K562 (cell line): ENCODE data around the gene ADAM10. TPM values are rescaled to one million over a fixed set of nuclear protein-coding genes. Genes with fewer than 3 reads are reported as not detected.

Experiments
- ARHGAP35 ChIP-seq: fragments of 450-650 bp; IDR thresholded peaks from 2 replicates; pipeline ENCODE4 v1.6.1; 2018; ENCODE audit not compliant: partially characterized antibody
- EP400 ChIP-seq: fragments of 450-650 bp; IDR thresholded peaks from 2 replicates; pipeline ENCODE4 v1.6.1; 2017; ENCODE audit warnings: antibody characterized with exemption, mild to moderate bottlenecking, moderate library complexity
- ETV1 ChIP-seq: fragments of 450-650 bp; conservative IDR thresholded peaks from 2 replicates; pipeline ENCODE4 v1.6.1; 2016; ENCODE audit warnings: missing genetic modification characterization, control low read depth, low read depth, missing compliant biosample characterization
- FOXP4 ChIP-seq: sonication (generic); formaldehyde crosslinking; IDR thresholded peaks from 2 replicates; pipeline ENCODE4 v1.8.0; 2022; ENCODE audit warnings: mild to moderate bottlenecking, missing genetic modification reagents, borderline replicate concordance
- GATAD2B ChIP-seq: fragments of 450-650 bp; IDR thresholded peaks from 2 replicates; pipeline ENCODE4 v1.6.1; 2017; ENCODE audit warnings: mild to moderate bottlenecking, borderline replicate concordance
- NFIX ChIP-seq: fragments of 250-450 bp; sonication (Bioruptor Pico); IDR thresholded peaks from 2 replicates; pipeline ENCODE4 v1.4.0; 2020; ENCODE audit warnings: low read depth, mild to moderate bottlenecking, moderate library complexity
- NKRF ChIP-seq: fragments of 450-650 bp; IDR thresholded peaks from 2 replicates; pipeline ENCODE4 v1.6.1; 2016; ENCODE audit warnings: borderline replicate concordance
- PCBP2 ChIP-seq: fragments of 200-400 bp; formaldehyde crosslinking; IDR thresholded peaks from 2 replicates; pipeline ENCODE4 v1.6.1; 2018; ENCODE audit warnings: low read length, low read depth, mild to moderate bottlenecking, moderate library complexity; ENCODE audit not compliant: poor library complexity, severe bottlenecking
- ZBTB40 ChIP-seq, 2 experiments: fragments of 450-650 bp in 1 of 2; sonication (generic) in 1 of 2; formaldehyde crosslinking in 1 of 2; IDR thresholded peaks; 2 replicates each; pipeline versions ENCODE4 v1.7.1 to v1.9.0; 2016 to 2022; ENCODE audit warnings: inconsistent platforms in 1 of 2, mild to moderate bottlenecking in 1 of 2, missing genetic modification reagents in 1 of 2
- ZNF232 ChIP-seq: sonication (generic); formaldehyde crosslinking; IDR thresholded peaks from 2 replicates; pipeline ENCODE4 v1.8.0; 2022; ENCODE audit warnings: mild to moderate bottlenecking, missing genetic modification reagents
- ZNF274 ChIP-seq: IDR thresholded peaks from 2 replicates; pipeline ENCODE4 v1.6.1; 2011; ENCODE audit warnings: low read depth, mild to moderate bottlenecking, low read length, moderate library complexity, borderline replicate concordance
- ZNF707 ChIP-seq: fragments of 250-450 bp; sonication (Bioruptor Pico); conservative IDR thresholded peaks from 2 replicates; pipeline ENCODE4 v1.8.0; 2022; ENCODE audit warnings: inconsistent platforms, mild to moderate bottlenecking, moderate library complexity
- polyA plus RNA-seq, 8 experiments: library from polyadenylated mRNA; depleted of rRNA in 4 of 8; stranded (reverse) in 5 of 8; unstranded in 3 of 8; fragments of >200 nt; fragmentation: Nextera tagmentation in 2 of 8; fragmentation: Illumina TruSeq in 1 of 8; extraction: Ambion mirVana in 2 of 8; extraction: Trizol in 1 of 8; gene quantifications; 2 replicates each; pipeline versions ENCODE4 v1.2.1 to v1.2.3, GENCODE V29; 2011 to 2014; ENCODE audit warnings: inconsistent platforms in 1 of 8, missing spikeins in 1 of 8
- total RNA-seq, 7 experiments: library from RNA; depleted of rRNA in 6 of 7; stranded (reverse); fragments of >200 nt in 6 of 7; fragmentation: Illumina TruSeq in 2 of 7; extraction: Trizol in 2 of 7; gene quantifications; 2 replicates each; pipeline versions ENCODE4 v1.2.1 to v1.2.3, GENCODE V29; 2011 to 2021; ENCODE audit warnings: low replicate concordance in 1 of 7

Gene ADAM10
- total and polyA plus RNA-seq, 9 of the 15 experiments (the other 6 are each of a cell fraction or from before 2014, with no cell fraction given): 11.9 to 152 (median 57.3) TPM

GRCh38 chr15:58748852-58749531 lies 515 bp downstream of the ADAM10 start (continued):
- no peak for TF ChIP-seq PCBP2
- no peak for TF ChIP-seq ZNF274
- no peak for TF ChIP-seq ZBTB40 (IDR thresholded peaks at IDR 0.05)
- no peak for TF ChIP-seq ZBTB40 (CRISPR knock-in tag; IDR thresholded peaks at IDR 0.05)
- TF ChIP-seq ZNF707 (CRISPR knock-in tag): no peak
- TF ChIP-seq FOXP4 (CRISPR knock-in tag): 0 out of 2 replicates have a peak, but pooled peaks have one; percentile 71
- no peak for TF ChIP-seq ETV1 (tag)
- TF ChIP-seq ARHGAP35: no peak
- TF ChIP-seq NFIX: no peak
- peak; percentile 68; the same call in 1 of the 2 replicates for TF ChIP-seq NKRF
- TF ChIP-seq EP400: peak; percentile 11; the same call in 1 of the 2 replicates
- TF ChIP-seq GATAD2B: peak; percentile 63; the same call in 1 of the 2 replicates
- TF ChIP-seq ZNF232 (CRISPR knock-in tag): 0 out of 2 replicates have a peak, but pooled peaks have one; percentile 74
